BLaER1 treated with 17β-estradiol and CSF1 and Interleukin-3, amounts not matched to agents 10 nM and 100 nM (cell line): ENCODE measurements around the gene PITPNC1.
"Not testable (repeated sequence)": the region's sequence is repeated elsewhere in the genome, so short reads cannot be mapped to it uniquely, and the experiment has no call there.

ENCODE experiments used
- H3K27ac ChIP-seq, 11 experiments: shearing (Covaris generic); formaldehyde crosslinking; 2 replicates each; pipeline ENCODE4 v1.8.1; 2022
- H3K27me3 ChIP-seq, 11 experiments: shearing (Covaris generic); formaldehyde crosslinking; 2 replicates each; pipeline ENCODE4 v1.8.1; 2022
- H3K36me3 ChIP-seq, 11 experiments: shearing (Covaris generic); formaldehyde crosslinking; 2 replicates each; pipeline ENCODE4 v1.8.1; 2022
- H3K4me1 ChIP-seq, 10 experiments: shearing (Covaris generic); formaldehyde crosslinking; 2 replicates each; pipeline ENCODE4 v1.8.1; 2022
- H3K4me2 ChIP-seq, 11 experiments: shearing (Covaris generic); formaldehyde crosslinking; 2 replicates each; pipeline ENCODE4 v1.8.1; 2022
- H3K4me3 ChIP-seq, 10 experiments: shearing (Covaris generic); formaldehyde crosslinking; 2 replicates each; pipeline ENCODE4 v1.8.1; 2022
- H3K9ac ChIP-seq, 11 experiments: shearing (Covaris generic); formaldehyde crosslinking; 2 replicates each; pipeline ENCODE4 v1.8.1; 2022
- H3K9me3 ChIP-seq, 11 experiments: shearing (Covaris generic); formaldehyde crosslinking; replicated peaks in 1 of 11; 2 replicates each; pipeline ENCODE4 v1.8.1; 2022
- H4K20me1 ChIP-seq, 11 experiments: shearing (Covaris generic); formaldehyde crosslinking; 2 replicates each; pipeline ENCODE4 v1.8.1; 2022
- Cebpa-rat ChIP-seq, 11 experiments: shearing (Covaris generic); IDR thresholded peaks; 2 replicates each; pipeline ENCODE4 v1.8.1; 2022

PITPNC1 gene

DNA sequence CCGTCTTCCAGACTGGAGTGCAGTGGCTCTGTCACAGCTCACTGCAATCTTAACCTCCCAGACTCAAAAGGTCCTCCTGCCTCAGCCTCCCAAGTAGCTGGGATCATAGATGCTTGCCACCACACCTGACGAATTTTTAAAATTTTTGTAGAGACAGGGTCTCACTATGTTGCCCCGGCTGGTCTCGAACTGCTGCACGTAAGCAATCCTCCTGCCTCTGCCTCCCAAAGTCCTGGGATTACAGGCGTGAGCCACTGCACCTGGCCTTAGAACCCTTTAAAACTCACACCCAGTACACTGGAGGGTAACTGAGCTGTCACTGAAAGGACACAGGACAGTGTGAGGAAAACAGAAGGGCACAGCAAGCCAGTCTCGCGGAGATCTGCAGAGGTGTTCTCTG is 243.0 kb downstream of the PITPNC1 start:
- no peak overlapping the region for H3K27ac ChIP-seq
- no peaks in the 10 kb centered on the region for H3K27me3 ChIP-seq
- TF ChIP-seq Cebpa-rat (IDR thresholded peaks at IDR 0.05): no peak
- no peak overlapping the region for H3K4me2 ChIP-seq
- H3K4me1 ChIP-seq: peaks cover 0 to 8% (median 0%) of the 10 kb centered on the region in 10 experiments; a peak in 1 of 20 replicates
- H3K4me3 ChIP-seq: no peak overlapping the region
- H3K36me3 ChIP-seq: peaks cover 0 to 51% (median 6%) of the 10 kb centered on the region in 11 experiments; a peak in 9 of 22 replicates
- no peaks in the 10 kb centered on the region for H3K9me3 ChIP-seq
- no peak overlapping the region for H3K9ac ChIP-seq
- no peaks in the 10 kb centered on the region for H4K20me1 ChIP-seq

DNA sequence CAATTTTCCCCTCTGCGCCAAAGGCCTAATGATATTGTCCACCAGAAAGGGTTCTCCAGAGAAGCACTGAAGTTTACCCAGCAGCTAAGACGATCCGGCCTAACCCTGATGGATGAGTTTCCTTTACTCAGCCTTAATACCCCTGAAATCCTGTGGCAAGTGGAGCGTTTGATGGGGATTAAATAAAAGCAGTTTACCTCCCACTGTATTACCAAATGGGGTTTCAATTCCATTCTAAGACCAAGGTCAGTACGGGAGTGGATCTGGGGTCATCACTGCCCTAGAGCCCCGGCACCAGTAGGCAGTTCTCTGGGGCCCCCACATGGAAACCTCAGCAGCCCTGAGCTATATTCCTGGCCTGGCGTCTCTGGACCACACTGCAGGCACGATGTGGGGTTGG is 243.6 kb downstream of the PITPNC1 start:
- no peak overlapping the region for H3K9ac ChIP-seq
- peaks cover 0 to 8% (median 0%) of the 10 kb centered on the region in 10 experiments; a peak in 2 of 20 replicates for H3K4me1 ChIP-seq
- no peak overlapping the region for H3K27ac ChIP-seq
- H3K36me3 ChIP-seq: peaks cover 0 to 56% (median 10%) of the 10 kb centered on the region in 11 experiments; a peak in 10 of 22 replicates
- no peaks in the 10 kb centered on the region for H4K20me1 ChIP-seq
- no peak overlapping the region for H3K4me3 ChIP-seq
- H3K9me3 ChIP-seq: no peaks in the 10 kb centered on the region
- H3K4me2 ChIP-seq: no peak overlapping the region
- TF ChIP-seq Cebpa-rat (IDR thresholded peaks at IDR 0.05): no peak
- no peaks in the 10 kb centered on the region for H3K27me3 ChIP-seq

DNA sequence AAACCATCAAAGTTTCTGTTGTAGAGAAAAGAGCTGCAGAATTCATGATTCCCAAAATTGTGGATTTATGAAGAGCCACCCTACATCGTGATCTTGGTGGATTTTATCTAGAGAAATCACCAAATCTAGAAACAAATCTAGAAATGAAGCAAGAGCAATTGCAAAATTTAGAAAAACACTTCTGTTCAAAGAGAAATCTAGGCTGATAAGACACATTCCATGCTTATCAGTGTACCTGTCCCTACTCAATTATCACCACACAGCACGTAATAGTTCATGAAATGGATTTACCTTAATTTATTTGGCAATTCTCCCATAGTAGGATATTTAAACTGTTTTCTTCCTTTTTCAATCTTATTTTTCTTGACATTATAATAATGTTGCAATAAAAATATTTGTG is 246.7 kb downstream of the PITPNC1 start:
- no peak for TF ChIP-seq Cebpa-rat (IDR thresholded peaks at IDR 0.05)
- Histone ChIP-seq H3K27me3 (no peaks in the 10 kb centered on the region), H3K9ac (no peak overlapping the region), H3K4me1 (peaks cover 0 to 13% (median 0%) of the 10 kb centered on the region in 10 experiments; a peak in 5 of 20 replicates), H3K4me2 (no peak overlapping the region), H3K27ac (no peak overlapping the region), H3K9me3 (peaks cover 0 to 9% (median 0%) of the 10 kb centered on the region in 11 experiments; a peak in 3 of 22 replicates), H3K36me3 (peaks cover 0 to 62% (median 13%) of the 10 kb centered on the region in 11 experiments; a peak in 10 of 22 replicates), H4K20me1 (no peaks in the 10 kb centered on the region), H3K4me3 (no peak overlapping the region)

DNA sequence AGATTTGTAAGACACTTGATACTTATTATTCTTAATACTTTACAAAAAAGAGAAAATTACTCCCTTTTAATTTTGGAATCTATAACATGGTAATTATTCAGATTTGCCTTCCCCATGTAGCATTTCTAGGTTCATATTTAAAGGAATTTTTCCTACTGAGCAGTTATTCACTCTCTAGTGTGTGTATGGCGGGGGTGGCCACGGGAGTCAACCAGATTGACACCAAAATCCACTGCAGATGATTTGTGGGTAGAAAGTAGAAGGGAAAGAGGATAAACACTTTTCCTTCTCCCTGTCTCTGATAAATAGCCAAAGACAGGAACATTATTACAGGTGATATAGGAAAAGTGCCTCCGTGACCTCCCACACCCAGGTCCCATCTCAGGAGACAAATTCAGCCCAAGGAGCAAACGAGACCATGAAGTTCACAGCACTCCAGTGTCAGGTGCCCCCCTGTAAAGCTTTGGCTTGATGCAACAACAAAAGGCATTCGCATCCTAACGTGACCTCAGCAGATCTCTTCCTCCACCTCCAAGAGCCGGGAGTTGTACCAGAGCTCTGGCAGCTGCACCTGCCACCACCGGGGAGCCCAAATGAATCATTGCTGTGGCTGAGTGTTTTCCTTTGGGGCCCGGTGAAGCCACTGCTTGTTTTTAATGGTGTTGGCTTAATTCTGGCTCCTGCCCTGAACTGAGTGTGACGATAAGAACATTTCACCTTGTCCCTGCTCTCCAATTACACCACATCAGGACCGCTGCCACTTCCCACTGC is 248.0 kb downstream of the PITPNC1 start:
- Histone ChIP-seq H3K27me3 (no peaks in the 10 kb centered on the region), H3K36me3 (peaks cover 0 to 59% (median 11%) of the 10 kb centered on the region in 11 experiments; a peak in 10 of 22 replicates), H3K9me3 (peaks cover 0 to 9% (median 0%) of the 10 kb centered on the region in 11 experiments; a peak in 3 of 22 replicates), H3K4me3 (no peak overlapping the region), H3K9ac (no peak overlapping the region), H3K4me2 (no peak overlapping the region), H3K4me1 (peaks cover 0 to 15% (median 0%) of the 10 kb centered on the region in 10 experiments; a peak in 5 of 20 replicates), H4K20me1 (no peaks in the 10 kb centered on the region), H3K27ac (no peak overlapping the region)
- no peak for TF ChIP-seq Cebpa-rat (IDR thresholded peaks at IDR 0.05)

DNA sequence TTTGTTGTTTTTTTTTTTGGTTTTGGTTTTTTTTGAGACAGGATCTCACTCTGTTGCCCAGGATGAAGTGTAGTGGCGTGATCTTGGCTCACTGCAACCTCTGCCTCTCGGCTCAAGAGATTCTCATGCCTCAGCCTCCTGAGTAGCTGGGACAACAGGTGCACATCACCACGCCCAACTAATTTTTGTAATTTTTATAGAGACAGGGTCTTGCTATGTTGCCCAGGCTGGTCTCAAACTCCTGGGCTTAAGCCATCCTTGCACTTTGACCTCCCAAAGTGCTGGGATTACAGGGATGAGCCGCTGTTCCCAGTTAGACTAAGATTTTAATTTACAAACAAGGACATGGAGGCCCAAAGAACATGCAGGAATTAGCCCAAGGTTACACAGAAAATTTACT is 248.9 kb downstream of the PITPNC1 start:
- Histone ChIP-seq H4K20me1 (no peaks in the 10 kb centered on the region), H3K9ac (no peak overlapping the region), H3K4me1 (peaks cover 0 to 15% (median 0%) of the 10 kb centered on the region in 10 experiments; a peak in 5 of 20 replicates), H3K27me3 (no peaks in the 10 kb centered on the region), H3K27ac (no peak overlapping the region), H3K4me3 (no peak overlapping the region), H3K4me2 (no peak overlapping the region), H3K9me3 (peaks cover 0 to 9% (median 0%) of the 10 kb centered on the region in 11 experiments; a peak in 3 of 22 replicates), H3K36me3 (peaks cover 0 to 50% (median 6%) of the 10 kb centered on the region in 11 experiments; a peak in 9 of 22 replicates)
- no peak for TF ChIP-seq Cebpa-rat (IDR thresholded peaks at IDR 0.05)

DNA sequence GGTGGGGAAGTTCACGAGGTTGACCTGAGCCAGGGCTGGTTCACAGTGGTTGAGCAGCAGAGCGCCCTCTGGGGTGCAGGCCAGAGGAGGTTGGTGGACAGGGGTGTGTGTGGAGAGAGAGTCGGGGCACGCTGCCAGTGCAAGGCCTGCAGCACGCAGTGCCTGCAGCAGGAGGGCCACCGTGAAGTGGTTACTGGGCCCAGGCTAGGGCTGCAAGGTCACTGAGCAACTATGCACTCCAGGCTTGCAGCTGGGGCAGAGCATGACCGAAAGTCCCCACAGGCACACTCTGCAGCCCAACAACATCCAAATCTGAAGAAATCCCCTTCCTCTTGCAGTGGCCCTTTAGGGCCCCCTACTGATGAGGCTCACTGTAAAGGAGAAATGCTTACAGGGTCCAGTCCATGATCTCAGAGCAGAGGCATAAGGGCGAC is 251.5 kb downstream of the PITPNC1 start:
- TF ChIP-seq Cebpa-rat (IDR thresholded peaks at IDR 0.05): no peak
- Histone ChIP-seq H3K27ac (no peak overlapping the region), H3K9me3 (peaks cover 0 to 9% (median 0%) of the 10 kb centered on the region in 11 experiments; a peak in 3 of 22 replicates), H3K4me1 (peaks cover 0 to 15% (median 6%) of the 10 kb centered on the region in 10 experiments; a peak in 12 of 20 replicates), H3K4me3 (no peak overlapping the region), H3K36me3 (peaks cover 16 to 52% (median 25%) of the 10 kb centered on the region in 11 experiments), H3K27me3 (no peaks in the 10 kb centered on the region), H3K9ac (no peak overlapping the region), H4K20me1 (no peaks in the 10 kb centered on the region), H3K4me2 (peak overlapping the region in 2 of 11 experiments; percentile 8 to 12; a peak in 1 of 22 replicates)

DNA sequence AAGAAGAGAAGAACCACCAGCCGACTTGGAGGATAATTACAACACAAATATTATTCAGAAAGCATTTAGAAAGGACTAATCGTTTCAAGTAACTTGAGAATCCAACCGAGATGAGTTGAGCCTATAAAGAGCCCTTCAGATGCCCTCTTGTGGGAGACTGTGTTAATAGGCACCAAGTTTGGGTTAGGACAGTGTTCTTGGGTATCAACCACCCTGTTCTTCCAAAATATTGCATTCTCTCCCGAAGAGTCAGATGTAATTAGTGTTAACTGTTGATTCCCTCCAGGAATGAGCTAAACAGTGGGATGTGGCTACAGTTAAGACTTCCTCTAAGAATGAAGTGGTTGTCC is 252.9 kb downstream of the PITPNC1 start:
- peaks cover 18 to 65% (median 38%) of the 10 kb centered on the region in 11 experiments for H3K36me3 ChIP-seq
- peaks cover 0 to 20% (median 8%) of the 10 kb centered on the region in 10 experiments; a peak in 12 of 20 replicates for H3K4me1 ChIP-seq
- H3K27me3 ChIP-seq: no peaks in the 10 kb centered on the region
- no peak overlapping the region for H3K4me2 ChIP-seq
- no peak overlapping the region for H3K9ac ChIP-seq
- peaks cover 0 to 9% (median 0%) of the 10 kb centered on the region in 11 experiments; a peak in 3 of 22 replicates for H3K9me3 ChIP-seq
- no peak overlapping the region for H3K4me3 ChIP-seq
- TF ChIP-seq Cebpa-rat (IDR thresholded peaks at IDR 0.05): no peak
- H3K27ac ChIP-seq: no peak overlapping the region
- H4K20me1 ChIP-seq: no peaks in the 10 kb centered on the region

DNA sequence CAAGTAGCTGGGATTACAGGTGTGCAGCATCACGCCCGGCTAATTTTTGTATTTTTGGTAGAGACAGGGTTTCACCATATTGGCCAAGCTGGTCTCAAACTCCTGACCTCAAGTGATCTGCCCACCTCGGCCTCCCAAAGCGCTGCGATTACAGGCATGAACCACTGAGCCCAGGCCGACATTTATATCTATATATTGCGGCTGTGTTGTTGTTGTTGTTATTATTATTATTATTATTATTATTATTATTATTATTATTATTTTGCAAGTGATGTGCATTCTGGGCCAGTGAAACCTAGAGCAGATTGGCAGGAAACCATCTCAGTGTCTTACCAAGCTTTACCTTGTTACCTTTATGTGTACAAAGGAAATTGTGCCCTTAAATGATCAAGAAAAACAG is 253.8 kb downstream of the PITPNC1 start:
- peaks cover 20 to 65% (median 41%) of the 10 kb centered on the region in 11 experiments for H3K36me3 ChIP-seq
- not testable (repeated sequence) for H3K9ac ChIP-seq, H3K27ac ChIP-seq, H3K4me3 ChIP-seq, H3K27me3 ChIP-seq, H3K9me3 ChIP-seq, H4K20me1 ChIP-seq, H3K4me2 ChIP-seq
- peaks cover 0 to 20% (median 8%) of the 10 kb centered on the region in 10 experiments; a peak in 11 of 20 replicates for H3K4me1 ChIP-seq

DNA sequence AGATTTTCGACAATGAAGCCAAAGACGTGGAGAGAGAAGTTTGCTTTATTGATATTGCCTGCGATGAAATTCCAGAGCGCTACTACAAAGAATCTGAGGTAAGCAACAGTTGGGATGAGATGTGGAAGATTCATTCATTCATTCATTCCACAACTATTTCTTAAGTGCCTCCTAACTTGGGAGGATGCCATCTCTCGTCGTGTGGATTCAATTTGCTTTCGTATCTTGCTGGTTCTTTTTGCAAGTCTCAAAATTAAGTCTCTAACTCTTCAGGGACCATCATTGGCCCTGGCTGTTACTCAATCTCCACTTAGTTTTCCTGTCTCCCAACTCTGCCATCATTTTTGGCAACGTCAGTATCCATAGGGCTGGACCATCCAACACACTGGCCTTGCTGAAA is 255.1 kb downstream of the PITPNC1 start:
- no peak overlapping the region for H3K4me2 ChIP-seq
- no peak overlapping the region for H3K9ac ChIP-seq
- H3K4me3 ChIP-seq: no peak overlapping the region
- H3K36me3 ChIP-seq: peaks cover 27 to 67% (median 49%) of the 10 kb centered on the region in 11 experiments
- H3K9me3 ChIP-seq: peaks cover 0 to 9% (median 0%) of the 10 kb centered on the region in 11 experiments; a peak in 3 of 22 replicates
- H3K27me3 ChIP-seq: no peaks in the 10 kb centered on the region
- H4K20me1 ChIP-seq: no peaks in the 10 kb centered on the region
- H3K4me1 ChIP-seq: peaks cover 0 to 20% (median 8%) of the 10 kb centered on the region in 10 experiments; a peak in 11 of 20 replicates
- no peak overlapping the region for H3K27ac ChIP-seq
- TF ChIP-seq Cebpa-rat (IDR thresholded peaks at IDR 0.05): no peak
